ENCODE measurements around the gene KHNYN.
"Not testable (repeated sequence)": the region's sequence is repeated elsewhere in the genome, so short reads cannot be mapped to it uniquely, and the experiment has no call there.

Gene KHNYN

GRCh38 chr14:24465805-24466204, 36.1 kb downstream of the KHNYN start:
- no peak for FAIRE-seq
- DNase-seq (ENCODE audit: low spot score), result no peak

GRCh38 chr14:24470450-24470849, 40.7 kb downstream of the KHNYN start:
- FAIRE-seq, result not testable (repeated sequence)

GRCh38 chr14:24473211-24473610, 43.5 kb downstream of the KHNYN start:
- no peak for FAIRE-seq
- DNase-seq (ENCODE audit: low spot score), result no peak

More at GRCh38 chr14:24470450-24470849, 40.7 kb downstream of the KHNYN start:
- DNase-seq (ENCODE audit: low spot score), result not testable (repeated sequence)

- FAIRE-seq, result no peak
- no peak for DNase-seq (ENCODE audit: low spot score)
Measured at GRCh38 chr14:24475261-24475660, 45.5 kb downstream of the KHNYN start.

GRCh38 chr14:24479999-24480398, 50.2 kb downstream of the KHNYN start:
- not testable (repeated sequence) for DNase-seq (ENCODE audit: low spot score); FAIRE-seq

GRCh38 chr14:24481622-24482324, 52.0 kb downstream of the KHNYN start:
- FAIRE-seq (no peak), DNase-seq (ENCODE audit: low spot score) (peak; percentile 71)

- peak; percentile 50 for DNase-seq (ENCODE audit: low spot score)
- FAIRE-seq, result not testable (repeated sequence)
Measured at GRCh38 chr14:24482699-24483303, 53.0 kb downstream of the KHNYN start.

GRCh38 chr14:24483604-24484252, 54.0 kb downstream of the KHNYN start:
- no peak for FAIRE-seq
- peak; percentile 33 for DNase-seq (ENCODE audit: low spot score)

Measured in urothelium cell line (cell line).